ENCODE results near the gene LGALS3BP. TPM values are rescaled to one million over a fixed set of nuclear protein-coding genes. Genes with fewer than 3 reads are reported as not detected.

The LGALS3BP gene
- total RNA-seq, 1 donor from 2014 or later: 118 TPM

GRCh38 chr17:79003661-79004411 is 24.1 kb upstream of the LGALS3BP start:
- TF ChIP-seq CTCF (IDR thresholded peaks at IDR 0.05; ENCODE audit: insufficient read depth, low read length, severe bottlenecking): no peak
- H3K36me3 ChIP-seq (ENCODE audit: control insufficient read depth, insufficient read depth, low read length): peaks cover 22% of the 10 kb centered on the region
- no peak overlapping the region for H3K4me3 ChIP-seq (ENCODE audit: low read depth, low read length)
- no peak for FAIRE-seq
- H3K27me3 ChIP-seq (ENCODE audit: control insufficient read depth, insufficient read depth, low read length): no peaks in the 10 kb centered on the region
- no peak for DNase-seq (ENCODE audit: low read depth)

- no peak for TF ChIP-seq CTCF (IDR thresholded peaks at IDR 0.05; ENCODE audit: insufficient read depth, low read length, severe bottlenecking)
- H3K4me3 ChIP-seq (ENCODE audit: low read depth, low read length): no peak overlapping the region
- H3K36me3 ChIP-seq (ENCODE audit: control insufficient read depth, insufficient read depth, low read length): peaks cover 25% of the 10 kb centered on the region
- no peaks in the 10 kb centered on the region for H3K27me3 ChIP-seq (ENCODE audit: control insufficient read depth, insufficient read depth, low read length)
- no peak for DNase-seq (ENCODE audit: low read depth)
- FAIRE-seq: no peak
These were observed 23.3 kb upstream of the LGALS3BP start for GRCh38 chr17:79002796-79003593.

- Histone ChIP-seq H3K4me3 (ENCODE audit: low read depth, low read length) (no peak overlapping the region), H3K27me3 (ENCODE audit: control insufficient read depth, insufficient read depth, low read length) (no peaks in the 10 kb centered on the region), H3K36me3 (ENCODE audit: control insufficient read depth, insufficient read depth, low read length) (peaks cover 20% of the 10 kb centered on the region)
- no peak for TF ChIP-seq CTCF (IDR thresholded peaks at IDR 0.05; ENCODE audit: insufficient read depth, low read length, severe bottlenecking)
- no peak for DNase-seq (ENCODE audit: low read depth)
- peak; percentile 23 for FAIRE-seq
These were observed 22.6 kb upstream of the LGALS3BP start for GRCh38 chr17:79002291-79002690.

- DNase-seq (ENCODE audit: low read depth) (no peak), FAIRE-seq (peak; percentile 52)
- TF ChIP-seq CTCF (IDR thresholded peaks at IDR 0.05; ENCODE audit: insufficient read depth, low read length, severe bottlenecking): no peak
- H3K27me3 ChIP-seq (ENCODE audit: control insufficient read depth, insufficient read depth, low read length): no peaks in the 10 kb centered on the region
- H3K4me3 ChIP-seq (ENCODE audit: low read depth, low read length): no peak overlapping the region
- H3K36me3 ChIP-seq (ENCODE audit: control insufficient read depth, insufficient read depth, low read length): peaks cover 26% of the 10 kb centered on the region
These were observed 21.7 kb upstream of the LGALS3BP start for GRCh38 chr17:79001190-79002020.

- Histone ChIP-seq H3K4me3 (ENCODE audit: low read depth, low read length) (no peak overlapping the region), H3K36me3 (ENCODE audit: control insufficient read depth, insufficient read depth, low read length) (peaks cover 28% of the 10 kb centered on the region), H3K27me3 (ENCODE audit: control insufficient read depth, insufficient read depth, low read length) (no peaks in the 10 kb centered on the region)
- TF ChIP-seq CTCF (IDR thresholded peaks at IDR 0.05; ENCODE audit: insufficient read depth, low read length, severe bottlenecking): no peak
- FAIRE-seq (no peak), DNase-seq (ENCODE audit: low read depth) (no peak)
These were observed 20.9 kb upstream of the LGALS3BP start for GRCh38 chr17:79000396-79001189.

Data from bronchial epithelial cell (primary cell).